HFFc6 (cell line): ENCODE results near the gene OXCT2. TPM values are rescaled to one million over a fixed set of nuclear protein-coding genes. Genes with fewer than 3 reads are reported as not detected.

Experiments
- DNase-seq: peaks from one replicate; pipeline ENCODE4 v3.0.0-alpha.2; 2018
- H3K27ac Mint-ChIP-seq: 2 replicates; pipeline ENCODE4 v1.8.0; 2020; ENCODE audit warnings: mild to moderate bottlenecking, mixed read lengths
- H3K27me3 Mint-ChIP-seq: 2 replicates; pipeline ENCODE4 v1.8.0; 2021; ENCODE audit warnings: mild to moderate bottlenecking, moderate library complexity, mixed read lengths; ENCODE audit not compliant: insufficient read depth
- H3K36me3 Mint-ChIP-seq: 2 replicates; pipeline ENCODE4 v1.8.0; 2021; ENCODE audit warnings: low read depth, mixed read lengths
- H3K4me1 Mint-ChIP-seq: 2 replicates; pipeline ENCODE4 v1.8.0; 2020; ENCODE audit warnings: low read depth, mixed read lengths
- H3K4me3 Mint-ChIP-seq: 2 replicates; pipeline ENCODE4 v1.8.0; 2020; ENCODE audit warnings: mild to moderate bottlenecking, moderate library complexity, mixed read lengths
- H3K9me3 Mint-ChIP-seq: 2 replicates; pipeline ENCODE4 v1.8.0; 2020; ENCODE audit warnings: mild to moderate bottlenecking, mixed read lengths
- total RNA-seq, 6 experiments: library from RNA; stranded (reverse); fragmentation: NEBNext Ultra II Directional; extraction: Animal tissue kit (Norgen Biotek cat#: 25700); gene quantifications; 2 replicates in 1 of 6; 3 replicates in 5 of 6; pipeline ENCODE4 v1.2.3, GENCODE V29; 2021
- TF ChIP-seq, protein P1 (sequence below): fragments of 200-600 bp; sonication (generic); IDR thresholded peaks from 2 replicates; pipeline ENCODE4 v1.5.0; 2021; ENCODE audit warnings: antibody characterized with exemption, mild to moderate bottlenecking

The OXCT2 gene
- total RNA-seq, 6 experiments from 2014 or later = 0.81 to 2.3 (median 1.4) TPM

DNA sequence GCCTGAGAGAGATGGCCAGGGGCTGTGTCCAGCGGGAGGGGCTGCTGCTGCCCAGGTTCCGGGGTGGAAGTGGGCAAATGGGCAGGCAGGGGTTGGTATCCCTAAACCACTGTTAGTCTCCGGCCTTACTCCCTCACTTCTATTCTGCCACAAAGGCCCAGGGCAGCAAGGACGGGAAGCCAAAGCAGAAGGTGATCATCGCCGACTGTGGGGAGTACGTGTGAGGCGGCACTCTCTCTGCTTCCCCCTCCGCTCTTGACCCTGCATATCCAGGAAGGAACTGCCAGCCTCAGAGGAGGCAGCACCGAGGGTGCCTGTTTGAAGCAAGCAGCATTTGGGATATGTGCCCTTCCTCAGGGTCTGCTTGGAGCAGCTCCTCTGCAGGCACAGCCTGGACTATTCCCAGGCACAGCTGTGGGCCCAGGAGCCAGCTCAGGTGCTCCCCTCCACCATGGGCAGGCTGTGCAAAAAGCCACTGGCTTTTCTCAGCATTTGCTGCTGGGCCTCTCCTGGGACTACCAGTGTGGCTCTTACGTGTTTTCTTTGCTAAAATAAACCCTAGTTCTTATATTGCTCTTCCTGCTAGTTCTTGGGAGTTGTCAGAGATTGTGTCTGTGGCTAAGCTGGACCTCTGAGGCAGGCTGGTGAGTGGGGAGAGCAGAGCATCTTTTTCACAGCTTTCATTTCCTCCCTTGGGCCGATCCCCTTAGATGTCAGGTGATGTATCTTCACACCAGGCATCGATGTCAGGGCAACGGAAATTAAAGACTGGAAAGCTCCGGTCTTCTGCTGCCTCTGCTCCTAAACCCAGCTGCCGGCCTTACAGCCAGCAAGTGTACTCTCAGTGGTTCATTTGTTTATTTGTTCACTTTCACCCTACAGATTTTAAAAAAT, 17.8 kb downstream of the OXCT2 start:
- H3K27me3 Mint-ChIP-seq = no peaks in the 10 kb centered on the region; the same call in 1 of the 2 replicates
- no peak overlapping the region for H3K4me3 Mint-ChIP-seq

DNA sequence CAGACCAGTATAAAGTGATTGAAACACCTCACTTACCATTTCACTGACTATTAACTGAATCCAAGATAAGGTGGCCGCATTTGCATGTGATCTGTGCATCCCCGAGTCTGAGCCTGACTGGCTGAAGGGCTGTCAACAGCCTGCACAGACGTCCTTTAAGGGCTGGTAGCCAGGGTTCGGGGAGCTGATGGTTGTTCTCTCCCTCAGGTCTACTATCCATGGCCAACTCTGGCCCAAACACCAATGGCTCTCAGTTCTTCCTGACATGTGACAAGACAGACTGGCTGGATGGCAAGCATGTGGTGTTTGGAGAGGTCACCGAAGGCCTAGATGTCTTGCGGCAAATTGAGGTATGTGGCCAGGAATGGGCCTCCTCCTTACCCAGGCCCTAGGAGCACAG, 18.4 kb downstream of the OXCT2 start:
- H3K4me3 Mint-ChIP-seq = no peak overlapping the region
- no peak for DNase-seq
- no peaks in the 10 kb centered on the region for H3K4me1 Mint-ChIP-seq
- TF ChIP-seq, protein P1, sequence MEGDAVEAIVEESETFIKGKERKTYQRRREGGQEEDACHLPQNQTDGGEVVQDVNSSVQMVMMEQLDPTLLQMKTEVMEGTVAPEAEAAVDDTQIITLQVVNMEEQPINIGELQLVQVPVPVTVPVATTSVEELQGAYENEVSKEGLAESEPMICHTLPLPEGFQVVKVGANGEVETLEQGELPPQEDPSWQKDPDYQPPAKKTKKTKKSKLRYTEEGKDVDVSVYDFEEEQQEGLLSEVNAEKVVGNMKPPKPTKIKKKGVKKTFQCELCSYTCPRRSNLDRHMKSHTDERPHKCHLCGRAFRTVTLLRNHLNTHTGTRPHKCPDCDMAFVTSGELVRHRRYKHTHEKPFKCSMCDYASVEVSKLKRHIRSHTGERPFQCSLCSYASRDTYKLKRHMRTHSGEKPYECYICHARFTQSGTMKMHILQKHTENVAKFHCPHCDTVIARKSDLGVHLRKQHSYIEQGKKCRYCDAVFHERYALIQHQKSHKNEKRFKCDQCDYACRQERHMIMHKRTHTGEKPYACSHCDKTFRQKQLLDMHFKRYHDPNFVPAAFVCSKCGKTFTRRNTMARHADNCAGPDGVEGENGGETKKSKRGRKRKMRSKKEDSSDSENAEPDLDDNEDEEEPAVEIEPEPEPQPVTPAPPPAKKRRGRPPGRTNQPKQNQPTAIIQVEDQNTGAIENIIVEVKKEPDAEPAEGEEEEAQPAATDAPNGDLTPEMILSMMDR = no peak
- H3K27me3 Mint-ChIP-seq = no peaks in the 10 kb centered on the region; the same call in 1 of the 2 replicates
- no peaks in the 10 kb centered on the region for H3K9me3 Mint-ChIP-seq
- H3K27ac Mint-ChIP-seq = no peak overlapping the region
- H3K36me3 Mint-ChIP-seq = peaks cover 28% of the 10 kb centered on the region

More for the DNA sequence above, 17.8 kb downstream of the OXCT2 start:
- H3K4me1 Mint-ChIP-seq = no peaks in the 10 kb centered on the region
- peaks cover 28% of the 10 kb centered on the region for H3K36me3 Mint-ChIP-seq
- H3K27ac Mint-ChIP-seq = no peak overlapping the region
- TF ChIP-seq, protein P1 = no peak
- no peak for DNase-seq
- H3K9me3 Mint-ChIP-seq = no peaks in the 10 kb centered on the region

DNA sequence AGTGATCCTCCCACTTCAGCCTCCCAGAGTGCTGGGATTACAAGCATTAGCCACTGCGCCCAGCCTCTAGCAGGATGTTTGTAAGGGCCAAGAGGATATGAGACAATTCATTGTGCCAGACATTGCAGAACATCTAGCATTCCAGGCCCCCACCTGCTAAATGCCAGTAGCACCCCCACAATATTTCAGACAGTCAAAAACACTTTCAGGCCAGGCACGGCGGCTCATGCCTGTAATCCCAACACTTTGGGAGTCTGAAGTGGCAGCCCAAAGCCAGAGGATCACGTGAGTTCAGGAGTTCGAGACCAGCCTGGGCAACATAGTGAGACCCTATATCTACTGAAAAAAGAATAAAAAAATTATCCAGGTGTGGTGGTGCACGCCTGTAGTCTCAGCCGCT, 19.6 kb downstream of the OXCT2 start:
- no peaks in the 10 kb centered on the region for H3K4me1 Mint-ChIP-seq
- no peak overlapping the region for H3K27ac Mint-ChIP-seq
- no peaks in the 10 kb centered on the region for H3K9me3 Mint-ChIP-seq
- peaks cover 27% of the 10 kb centered on the region for H3K36me3 Mint-ChIP-seq
- no peak for DNase-seq
- H3K27me3 Mint-ChIP-seq = no peaks in the 10 kb centered on the region; the same call in 1 of the 2 replicates
- TF ChIP-seq, protein P1 = no peak
- no peak overlapping the region for H3K4me3 Mint-ChIP-seq

DNA sequence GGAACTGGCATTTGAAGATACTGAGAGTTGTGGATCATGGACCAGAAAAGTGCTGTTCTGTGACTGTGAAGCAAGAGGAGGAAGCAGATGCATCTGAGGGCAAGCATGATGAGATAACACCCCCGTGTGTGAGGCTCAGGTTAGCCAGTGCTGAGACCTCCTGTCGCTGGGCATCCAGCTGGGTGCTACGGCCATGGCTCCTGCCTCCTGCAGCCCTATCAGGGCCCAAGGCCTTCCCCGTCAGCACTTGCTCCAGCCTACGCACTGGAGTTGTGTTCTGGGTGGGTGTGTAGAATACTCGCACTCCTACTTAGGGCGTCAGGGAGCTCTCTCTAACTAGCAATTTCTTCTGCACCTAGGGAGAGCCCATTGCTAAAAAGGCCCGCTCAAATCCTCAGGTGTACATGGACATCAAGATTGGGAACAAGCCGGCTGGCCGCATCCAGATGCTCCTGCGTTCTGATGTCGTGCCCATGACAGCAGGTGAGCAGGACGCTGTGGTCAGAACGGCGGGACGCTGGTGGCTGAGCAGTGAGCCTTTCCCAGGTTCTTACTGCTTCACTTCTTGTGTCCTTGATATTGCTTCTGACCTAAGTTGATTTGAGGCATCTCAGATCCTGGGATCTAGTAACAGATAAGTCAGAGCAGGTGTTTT, 26.0 kb downstream of the OXCT2 start:
- Mint-ChIP-seq H3K9me3 (no peaks in the 10 kb centered on the region), H3K27me3 (no peaks in the 10 kb centered on the region), H3K27ac (no peak overlapping the region), H3K36me3 (peaks cover 50% of the 10 kb centered on the region), H3K4me3 (no peak overlapping the region), H3K4me1 (peaks cover 3% of the 10 kb centered on the region)
- TF ChIP-seq, protein P1 = no peak
- no peak for DNase-seq

DNA sequence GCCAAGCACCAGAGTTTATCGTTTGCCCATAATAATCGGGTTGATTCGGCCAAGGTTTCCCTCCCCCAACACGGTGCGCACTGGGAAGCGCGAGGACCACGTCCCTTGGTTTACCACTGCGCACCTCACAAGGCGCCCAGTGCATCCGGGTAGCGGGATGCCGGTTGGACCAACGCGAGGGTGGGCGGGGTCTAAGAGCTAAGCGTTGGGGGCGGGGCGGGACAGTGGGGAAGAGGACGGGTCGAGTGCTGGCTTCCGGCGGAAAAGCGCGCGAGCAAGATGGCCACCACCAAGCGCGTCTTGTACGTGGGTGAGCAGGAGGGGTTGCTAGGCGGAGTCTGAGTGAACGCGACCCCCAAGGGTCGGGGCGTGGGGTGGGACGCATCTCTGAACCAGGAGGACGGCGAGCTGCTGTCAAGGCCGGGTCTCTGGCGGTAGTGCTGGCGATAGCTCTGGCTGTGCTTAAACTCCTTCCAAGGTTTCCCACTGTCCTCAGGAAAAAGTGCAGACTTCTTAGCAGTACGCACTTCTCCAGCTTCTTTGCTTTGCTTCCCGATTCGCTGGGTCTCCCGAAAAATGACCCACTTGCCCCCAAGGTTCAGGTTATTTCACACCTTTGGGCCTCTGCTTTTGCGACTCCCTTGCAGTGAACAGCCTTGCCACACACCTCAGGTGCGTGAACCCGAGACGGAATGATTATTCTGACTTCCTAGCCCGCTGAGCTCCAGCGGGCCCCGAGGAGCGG, 32.4 kb downstream of the OXCT2 start, which contains the start of gene PPIE:
TSS of gene PPIE (plus strand) at position 261 of the 745 bp plus-strand sequence. CDS start at position 280, 19 bp downstream.
- Mint-ChIP-seq H3K27me3 (peaks cover 11% of the 10 kb centered on the region), H3K9me3 (no peaks in the 10 kb centered on the region), H3K4me1 (peaks cover 18% of the 10 kb centered on the region), H3K27ac (peak within 1 kb of the TSS; percentile 90), H3K4me3 (peak within 1 kb of the TSS; percentile 97), H3K36me3 (peaks cover 30% of the 10 kb centered on the region; the same call in 1 of the 2 replicates)
- TF ChIP-seq, protein P1 = no peak
- peak; percentile 68 for DNase-seq
